ENCODE data around the gene BACE1-AS.
A peak's percentile ranks its signal among the peaks of the same experiment; 100 is the strongest.
"Not testable (repeated sequence)": the region's sequence is repeated elsewhere in the genome, so short reads cannot be mapped to it uniquely, and the experiment has no call there.

BACE1-AS gene

DNA sequence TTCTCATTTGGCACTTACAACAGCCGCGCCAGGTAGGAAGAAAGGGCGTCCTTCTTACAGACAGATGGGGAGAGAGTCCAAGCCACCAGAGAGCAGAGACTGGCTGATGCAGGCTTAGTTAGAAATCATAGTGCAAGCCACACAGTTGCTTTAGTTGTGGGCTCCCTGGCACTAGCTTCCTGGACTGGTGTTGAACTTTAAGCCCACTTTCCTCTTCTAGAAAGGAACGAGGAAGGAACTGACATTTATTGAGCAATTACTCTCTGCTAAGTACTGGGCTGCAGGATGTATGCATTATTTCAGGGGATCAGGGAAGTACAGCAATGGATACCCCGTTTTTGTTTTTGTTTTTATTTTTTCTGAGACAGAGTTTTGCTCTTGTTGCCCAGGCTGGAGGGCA is 21.9 kb downstream of the BACE1-AS start:
- Histone ChIP-seq H3K4me3 (ENCODE audit: low read length) (no peak overlapping the region), H3K4me1 (ENCODE audit: insufficient read depth, low read length) (peaks cover 5% of the 10 kb centered on the region; the same call in 1 of the 2 replicates), H3K9me3 (ENCODE audit: insufficient read depth, low read depth, low read length) (no peaks in the 10 kb centered on the region), H3K27ac (ENCODE audit: low read length) (no peak overlapping the region), H3K27me3 (ENCODE audit: insufficient read depth, low read length) (peaks cover 11% of the 10 kb centered on the region), H3K36me3 (ENCODE audit: insufficient read depth, low read depth, low read length) (no peaks in the 10 kb centered on the region), H3K9ac (ENCODE audit: low read depth, low read length) (no peak overlapping the region)

- H3K36me3 ChIP-seq (ENCODE audit: insufficient read depth, low read depth, low read length), result no peaks in the 10 kb centered on the region
- no peaks in the 10 kb centered on the region for H3K9me3 ChIP-seq (ENCODE audit: insufficient read depth, low read depth, low read length)
- H3K9ac ChIP-seq (ENCODE audit: low read depth, low read length), result no peak overlapping the region
- H3K27me3 ChIP-seq (ENCODE audit: insufficient read depth, low read length), result peaks cover 11% of the 10 kb centered on the region
- H3K4me1 ChIP-seq (ENCODE audit: insufficient read depth, low read length), result peaks cover 5% of the 10 kb centered on the region; the same call in 1 of the 2 replicates
- H3K4me3 ChIP-seq (ENCODE audit: low read length), result no peak overlapping the region
- H3K27ac ChIP-seq (ENCODE audit: low read length), result no peak overlapping the region
These were observed 23.0 kb downstream of the BACE1-AS start for GRCh38 chr11:117313828-117314768.

GRCh38 chr11:117314840-117315239 is 23.7 kb downstream of the BACE1-AS start:
- no peak overlapping the region for H3K9ac ChIP-seq (ENCODE audit: low read depth, low read length)
- peaks cover 11% of the 10 kb centered on the region for H3K27me3 ChIP-seq (ENCODE audit: insufficient read depth, low read length)
- H3K4me1 ChIP-seq (ENCODE audit: insufficient read depth, low read length), result peaks cover 5% of the 10 kb centered on the region; the same call in 1 of the 2 replicates
- peak overlapping the region; percentile 72 for H3K4me3 ChIP-seq (ENCODE audit: low read length)
- H3K27ac ChIP-seq (ENCODE audit: low read length), result no peak overlapping the region
- H3K9me3 ChIP-seq (ENCODE audit: insufficient read depth, low read depth, low read length), result no peaks in the 10 kb centered on the region
- H3K36me3 ChIP-seq (ENCODE audit: insufficient read depth, low read depth, low read length), result no peaks in the 10 kb centered on the region

- Histone ChIP-seq H3K9me3 (ENCODE audit: insufficient read depth, low read depth, low read length) (no peaks in the 10 kb centered on the region), H3K9ac (ENCODE audit: low read depth, low read length) (no peak overlapping the region), H3K4me3 (ENCODE audit: low read length) (peak overlapping the region; percentile 72), H3K27ac (ENCODE audit: low read length) (no peak overlapping the region), H3K4me1 (ENCODE audit: insufficient read depth, low read length) (peaks cover 5% of the 10 kb centered on the region; the same call in 1 of the 2 replicates), H3K36me3 (ENCODE audit: insufficient read depth, low read depth, low read length) (no peaks in the 10 kb centered on the region), H3K27me3 (ENCODE audit: insufficient read depth, low read length) (peaks cover 11% of the 10 kb centered on the region)
These were observed 24.4 kb downstream of the BACE1-AS start for GRCh38 chr11:117315285-117316196.

DNA sequence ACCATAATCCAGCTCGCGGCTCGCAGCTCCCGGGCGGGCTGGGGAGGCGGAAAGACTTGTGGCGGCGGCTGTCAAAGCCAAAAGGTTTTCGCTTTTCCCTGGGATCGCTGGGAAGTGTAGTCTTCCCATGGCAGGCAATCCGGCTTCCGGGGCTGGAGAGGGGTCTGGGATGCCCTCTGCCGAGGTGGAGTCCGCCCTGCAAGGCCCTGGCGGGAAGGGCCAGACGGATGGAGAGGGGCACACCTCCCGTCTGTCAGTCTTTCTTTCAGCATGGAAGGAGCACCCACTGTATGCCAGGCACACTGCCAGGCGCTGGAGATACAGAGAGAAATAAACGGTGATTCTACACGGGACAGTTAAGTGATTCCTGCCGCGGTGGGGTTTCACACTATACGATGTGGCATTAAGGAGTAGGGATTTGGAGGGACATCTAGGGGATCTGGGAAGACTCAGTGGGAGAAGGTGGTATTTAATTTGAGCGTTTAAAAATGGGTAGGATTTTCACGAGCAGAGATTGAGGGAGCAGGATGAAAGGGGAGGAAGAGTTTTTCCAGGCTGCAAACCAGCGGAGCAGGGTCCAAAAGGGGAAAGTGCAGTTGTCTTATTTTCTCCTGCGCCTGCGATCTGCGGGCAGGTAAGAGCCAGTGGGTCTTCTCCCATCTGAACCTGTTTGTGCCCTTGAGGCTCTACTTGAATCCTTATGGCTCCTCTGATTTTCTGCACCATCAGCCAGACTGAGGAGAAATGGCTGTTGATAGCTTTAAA is 25.2 kb downstream of the BACE1-AS start, which contains the start of gene BACE1:
Gene BACE1 (minus strand): TSS at position 60 of the 765 bp plus-strand sequence. CDS start 461 bp downstream, outside the sequence.
- Histone ChIP-seq H3K9me3 (ENCODE audit: insufficient read depth, low read depth, low read length) (no peaks in the 10 kb centered on the region), H3K9ac (ENCODE audit: low read depth, low read length) (no peak within 1 kb of the TSS; the same call in 1 of the 2 replicates), H3K27me3 (ENCODE audit: insufficient read depth, low read length) (peaks cover 11% of the 10 kb centered on the region), H3K4me3 (ENCODE audit: low read length) (peak within 1 kb of the TSS; percentile 72), H3K27ac (ENCODE audit: low read length) (no peak within 1 kb of the TSS), H3K36me3 (ENCODE audit: insufficient read depth, low read depth, low read length) (no peaks in the 10 kb centered on the region), H3K4me1 (ENCODE audit: insufficient read depth, low read length) (peaks cover 5% of the 10 kb centered on the region; the same call in 1 of the 2 replicates)

- H3K4me3 ChIP-seq (ENCODE audit: low read length), result no peak overlapping the region
- H3K9ac ChIP-seq (ENCODE audit: low read depth, low read length), result no peak overlapping the region
- no peaks in the 10 kb centered on the region for H3K36me3 ChIP-seq (ENCODE audit: insufficient read depth, low read depth, low read length)
- peaks cover 11% of the 10 kb centered on the region for H3K27me3 ChIP-seq (ENCODE audit: insufficient read depth, low read length)
- no peaks in the 10 kb centered on the region for H3K9me3 ChIP-seq (ENCODE audit: insufficient read depth, low read depth, low read length)
- no peak overlapping the region for H3K27ac ChIP-seq (ENCODE audit: low read length)
- H3K4me1 ChIP-seq (ENCODE audit: insufficient read depth, low read length), result peaks cover 5% of the 10 kb centered on the region; the same call in 1 of the 2 replicates
These were observed 27.6 kb downstream of the BACE1-AS start for GRCh38 chr11:117318738-117319137.

GRCh38 chr11:117319214-117319840 is 28.2 kb downstream of the BACE1-AS start:
- peaks cover 11% of the 10 kb centered on the region for H3K27me3 ChIP-seq (ENCODE audit: insufficient read depth, low read length)
- no peaks in the 10 kb centered on the region for H3K36me3 ChIP-seq (ENCODE audit: insufficient read depth, low read depth, low read length)
- H3K4me1 ChIP-seq (ENCODE audit: insufficient read depth, low read length), result peaks cover 5% of the 10 kb centered on the region; the same call in 1 of the 2 replicates
- H3K9ac ChIP-seq (ENCODE audit: low read depth, low read length), result no peak overlapping the region
- H3K9me3 ChIP-seq (ENCODE audit: insufficient read depth, low read depth, low read length), result no peaks in the 10 kb centered on the region
- no peak overlapping the region for H3K4me3 ChIP-seq (ENCODE audit: low read length)
- no peak overlapping the region for H3K27ac ChIP-seq (ENCODE audit: low read length)

GRCh38 chr11:117327255-117327566 is 36.1 kb downstream of the BACE1-AS start:
- H3K4me1 ChIP-seq (ENCODE audit: insufficient read depth, low read length); H3K27ac ChIP-seq (ENCODE audit: low read length); H3K9me3 ChIP-seq (ENCODE audit: insufficient read depth, low read depth, low read length); H3K36me3 ChIP-seq (ENCODE audit: insufficient read depth, low read depth, low read length); H3K27me3 ChIP-seq (ENCODE audit: insufficient read depth, low read length); H3K9ac ChIP-seq (ENCODE audit: low read depth, low read length): not testable (repeated sequence)
- H3K4me3 ChIP-seq (ENCODE audit: low read length), result peak overlapping the region; percentile 90; the same call in 1 of the 2 replicates

- no peak within 1 kb of the TSS for H3K27ac ChIP-seq (ENCODE audit: low read length)
- H3K27me3 ChIP-seq (ENCODE audit: insufficient read depth, low read length), result 0 out of 2 replicates have a peak, but pooled peaks cover 7% of the 10 kb centered on the region
- no peaks in the 10 kb centered on the region for H3K9me3 ChIP-seq (ENCODE audit: insufficient read depth, low read depth, low read length)
- H3K36me3 ChIP-seq (ENCODE audit: insufficient read depth, low read depth, low read length), result no peaks in the 10 kb centered on the region
- H3K4me3 ChIP-seq (ENCODE audit: low read length), result peak within 1 kb of the TSS; percentile 90
- H3K9ac ChIP-seq (ENCODE audit: low read depth, low read length), result peak within 1 kb of the TSS; percentile 82; the same call in 1 of the 2 replicates
- H3K4me1 ChIP-seq (ENCODE audit: insufficient read depth, low read length), result no peaks in the 10 kb centered on the region
These were observed 36.6 kb downstream of the BACE1-AS start, which contains the start of gene CEP164 for GRCh38 chr11:117327567-117328374. CEP164 (plus strand) TSS chr11:117327854; CDS start chr11:117338587, 10,733 bp downstream.
